Skeletal muscle satellite cell (primary cell): ENCODE results near the gene KCNJ5.

Experiments
- H3K27me3 ChIP-seq: 2 replicates; pipeline ENCODE4 v1.7.0; 2013; ENCODE audit warnings: low read length; ENCODE audit not compliant: control insufficient read depth, insufficient read depth
- H3K36me3 ChIP-seq: 2 replicates; pipeline ENCODE4 v1.7.0; 2013; ENCODE audit warnings: mild to moderate bottlenecking, control low read depth, low read length; ENCODE audit not compliant: insufficient read depth
- H3K4me1 ChIP-seq: 2 replicates; pipeline ENCODE4 v1.7.0; 2013; ENCODE audit warnings: low read length; ENCODE audit not compliant: control insufficient read depth, insufficient read depth
- H3K4me2 ChIP-seq: 2 replicates; pipeline ENCODE4 v1.7.0; 2013; ENCODE audit warnings: mild to moderate bottlenecking, low read length
- H3K4me3 ChIP-seq: 2 replicates; pipeline ENCODE4 v1.7.0; 2013; ENCODE audit warnings: low read length
- H3K9ac ChIP-seq: 2 replicates; pipeline ENCODE4 v1.7.0; 2013; ENCODE audit warnings: mild to moderate bottlenecking, low read depth, low read length, moderate library complexity
- H3K9me3 ChIP-seq: replicated peaks from 2 replicates; pipeline ENCODE4 v1.7.0; 2013; ENCODE audit warnings: mild to moderate bottlenecking, control low read depth, low read length

The KCNJ5 gene

DNA sequence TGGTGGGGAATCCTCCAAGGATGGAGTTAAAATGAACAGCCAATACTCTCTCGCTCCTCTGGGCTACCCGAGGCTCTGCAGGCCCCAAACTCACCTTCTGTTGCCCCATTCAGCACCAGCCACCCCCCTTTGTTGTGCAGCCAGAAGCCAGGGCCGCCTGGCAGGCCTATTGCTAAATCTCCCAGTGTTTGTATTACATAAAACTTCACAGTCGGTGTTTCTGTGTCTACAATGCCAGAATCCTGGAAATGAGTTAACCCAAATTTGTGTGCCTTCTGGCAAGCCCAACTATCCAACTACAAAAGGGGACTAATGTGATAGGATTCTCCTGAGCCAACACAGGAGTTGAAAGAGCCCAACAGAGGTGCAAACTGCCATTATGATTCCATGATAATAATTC, 9.3 kb downstream of the KCNJ5 start:
- H3K27me3 ChIP-seq = no peaks in the 10 kb centered on the region
- no peak overlapping the region for H3K4me2 ChIP-seq
- H3K4me3 ChIP-seq = no peak overlapping the region
- no peaks in the 10 kb centered on the region for H3K36me3 ChIP-seq
- no peak overlapping the region for H3K9ac ChIP-seq
- peaks cover 28% of the 10 kb centered on the region for H3K4me1 ChIP-seq
- H3K9me3 ChIP-seq = no peaks in the 10 kb centered on the region

DNA sequence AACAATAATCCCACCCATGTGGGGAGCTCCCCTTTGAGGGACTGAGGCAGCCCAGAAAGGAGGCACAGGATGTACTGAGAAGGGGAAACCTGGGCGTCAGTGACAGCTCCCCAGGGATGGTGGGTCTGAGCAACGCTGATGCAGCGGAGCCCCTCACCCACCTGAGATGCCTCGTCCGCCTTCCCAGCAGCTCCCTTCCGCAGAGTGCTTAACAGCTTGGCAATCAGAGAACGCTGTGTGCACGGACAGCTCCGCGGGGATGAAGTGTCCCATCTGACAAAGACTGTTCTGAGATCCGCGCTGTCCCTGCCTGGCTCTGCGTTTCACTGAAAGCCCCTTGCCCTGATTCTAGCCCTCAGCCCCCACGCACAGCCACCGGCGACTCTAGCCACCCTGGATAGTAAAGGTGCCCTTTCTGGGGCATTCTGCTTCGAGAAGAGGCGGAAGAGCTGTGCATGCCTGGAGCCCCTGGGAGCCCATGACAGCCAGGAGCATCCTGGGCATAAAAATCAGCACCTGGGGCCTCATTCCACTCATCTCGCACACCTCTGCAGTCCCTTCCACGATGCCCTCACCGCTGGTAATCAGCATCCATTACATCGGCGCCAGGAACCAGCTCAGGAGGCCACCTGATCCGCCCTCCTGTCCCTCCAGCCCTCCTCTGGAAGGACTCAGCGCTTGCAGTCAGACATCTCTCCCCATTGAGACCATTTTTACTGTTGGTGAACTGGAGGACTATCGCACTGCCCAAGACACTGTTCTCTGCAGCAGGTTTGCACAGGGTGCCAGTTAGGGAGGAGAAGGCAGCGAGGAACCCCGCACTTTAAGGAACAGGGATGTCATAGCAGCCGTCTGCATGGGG, 10.7 kb downstream of the KCNJ5 start:
- H3K27me3 ChIP-seq = no peaks in the 10 kb centered on the region
- no peaks in the 10 kb centered on the region for H3K9me3 ChIP-seq
- H3K4me3 ChIP-seq = no peak overlapping the region
- no peak overlapping the region for H3K4me2 ChIP-seq
- peaks cover 32% of the 10 kb centered on the region for H3K4me1 ChIP-seq
- no peaks in the 10 kb centered on the region for H3K36me3 ChIP-seq
- H3K9ac ChIP-seq = no peak overlapping the region

DNA sequence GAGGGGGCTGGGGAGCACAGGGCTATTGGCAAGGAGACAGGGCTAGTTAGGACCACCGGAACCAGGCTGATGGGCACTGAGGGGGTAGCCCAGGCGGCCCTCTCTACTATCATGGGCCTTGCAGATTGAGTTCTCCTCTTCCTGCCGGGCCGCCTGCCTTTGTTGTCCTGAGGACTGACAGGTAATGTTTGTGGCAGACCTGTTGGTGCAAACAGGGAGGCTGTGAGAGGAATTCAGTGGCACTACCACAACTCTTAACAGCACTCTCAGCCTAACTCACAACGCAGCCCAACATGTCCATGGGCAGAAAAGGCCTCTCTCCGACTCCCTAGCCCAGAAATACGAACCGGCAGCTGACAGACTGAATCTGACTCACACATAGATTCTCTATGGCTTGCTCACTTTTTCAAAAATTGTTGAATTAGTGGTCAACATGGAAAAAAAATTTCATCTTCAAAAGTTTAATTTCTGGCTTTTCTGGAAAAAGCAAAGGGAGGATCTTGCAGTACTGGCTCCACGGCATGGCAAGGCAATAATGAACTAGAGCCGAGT, 11.4 kb downstream of the KCNJ5 start:
- H3K27me3 ChIP-seq = no peaks in the 10 kb centered on the region

DNA sequence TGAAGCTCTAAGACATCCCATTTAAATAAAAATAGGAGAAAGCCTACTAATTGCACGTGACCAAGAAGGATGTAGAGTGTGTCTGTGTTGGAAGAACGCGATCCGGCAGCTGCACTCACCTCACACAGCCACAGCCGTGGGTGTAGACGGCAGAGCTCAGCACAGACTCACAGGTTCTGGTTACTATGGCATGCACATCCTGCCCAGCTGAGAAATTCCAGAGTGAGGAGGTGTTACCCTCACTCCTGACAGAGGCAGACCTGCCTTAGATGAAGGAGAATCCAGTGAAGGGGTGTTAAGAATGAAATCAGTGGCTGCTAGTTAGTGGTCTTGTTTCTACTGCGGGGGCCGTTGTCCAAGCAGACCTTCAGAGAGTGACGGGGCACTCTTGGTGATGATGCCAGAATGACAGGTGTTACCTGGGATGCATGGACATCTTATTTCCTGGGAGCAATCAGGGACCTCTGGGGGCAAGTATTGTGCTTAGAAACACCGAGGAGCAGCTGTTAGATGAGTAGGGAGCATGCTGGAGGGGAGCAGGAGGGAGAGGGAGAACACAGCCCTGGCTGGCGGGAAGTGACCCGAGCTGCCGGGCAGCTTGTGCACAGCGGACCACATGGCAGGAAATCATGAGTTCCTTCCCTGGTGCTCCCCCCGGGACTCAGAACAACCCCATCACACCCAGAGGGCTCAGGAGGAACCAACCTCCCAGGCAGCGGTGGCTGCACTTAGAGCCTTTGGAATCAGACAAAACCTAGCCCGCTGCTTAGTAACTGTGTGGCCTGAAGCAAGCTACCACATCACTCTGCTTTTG, 12.3 kb downstream of the KCNJ5 start:
- H3K4me1 ChIP-seq = peaks cover 42% of the 10 kb centered on the region

More for the DNA sequence above, 11.4 kb downstream of the KCNJ5 start:
- Histone ChIP-seq H3K4me3 (no peak overlapping the region), H3K9me3 (no peaks in the 10 kb centered on the region), H3K9ac (no peak overlapping the region), H3K4me1 (peaks cover 33% of the 10 kb centered on the region), H3K4me2 (peak overlapping the region; percentile 35), H3K36me3 (no peaks in the 10 kb centered on the region)

DNA sequence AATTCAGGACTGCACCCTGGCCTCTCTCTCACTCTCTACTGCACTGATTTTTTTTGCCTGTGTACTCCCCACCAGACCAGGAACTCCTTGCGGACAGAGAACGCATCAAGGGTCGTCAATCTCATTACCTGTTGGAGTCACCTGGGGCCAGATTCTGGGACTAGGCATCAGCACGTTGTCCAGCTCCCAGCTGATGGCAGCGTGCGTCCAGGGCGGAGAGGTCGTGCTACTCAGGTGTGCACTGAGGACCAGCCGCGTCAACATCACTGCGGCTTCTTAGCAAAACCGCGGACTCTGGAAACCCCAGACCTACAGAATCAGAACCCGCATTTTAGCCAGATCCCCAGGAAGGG, 13.1 kb downstream of the KCNJ5 start:
- no peak overlapping the region for H3K9ac ChIP-seq
- no peaks in the 10 kb centered on the region for H3K36me3 ChIP-seq
- H3K4me2 ChIP-seq = peak overlapping the region; percentile 21
- H3K9me3 ChIP-seq = no peaks in the 10 kb centered on the region
- H3K27me3 ChIP-seq = no peaks in the 10 kb centered on the region
- peaks cover 49% of the 10 kb centered on the region for H3K4me1 ChIP-seq
- H3K4me3 ChIP-seq = no peak overlapping the region

More for the DNA sequence above, 12.3 kb downstream of the KCNJ5 start:
- Histone ChIP-seq H3K9ac (peak overlapping the region; percentile 9), H3K4me2 (peak overlapping the region; percentile 35), H3K4me3 (no peak overlapping the region), H3K36me3 (no peaks in the 10 kb centered on the region), H3K9me3 (no peaks in the 10 kb centered on the region), H3K27me3 (no peaks in the 10 kb centered on the region)

DNA sequence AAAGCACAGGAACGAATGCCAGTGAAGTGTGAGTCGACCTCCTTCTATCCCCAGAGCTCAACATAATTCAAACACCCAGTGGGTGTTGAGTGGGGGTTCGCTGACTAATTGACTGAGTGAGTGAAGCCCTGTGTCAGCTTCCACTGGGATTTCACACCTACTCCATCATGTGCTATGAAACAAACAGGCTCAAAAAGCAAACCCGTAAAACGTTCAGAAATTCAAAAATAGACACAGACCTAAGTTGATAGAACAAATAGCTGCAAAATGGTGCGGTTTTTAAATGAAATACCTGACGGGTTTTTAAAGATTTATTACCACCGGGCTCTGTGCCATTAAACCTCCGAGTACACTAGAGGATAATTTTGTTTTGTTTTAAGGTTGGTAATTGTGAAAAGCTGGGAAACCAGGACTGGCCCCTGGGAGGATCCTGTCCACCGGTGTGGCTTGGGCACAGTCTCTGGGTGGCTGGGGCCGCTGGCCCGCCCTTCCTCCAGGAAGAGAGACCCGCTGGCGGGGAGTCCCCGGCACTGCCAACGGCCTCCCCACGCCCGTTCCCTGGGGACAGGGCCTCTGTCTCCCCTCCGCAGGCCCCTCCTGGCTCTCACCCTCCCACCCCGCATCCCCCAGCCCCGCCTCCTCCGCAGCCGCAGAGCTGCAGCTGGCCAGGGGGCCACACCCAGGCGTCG, 13.6 kb downstream of the KCNJ5 start:
- Histone ChIP-seq H3K9ac (no peak overlapping the region), H3K4me3 (peak overlapping the region; percentile 67)

DNA sequence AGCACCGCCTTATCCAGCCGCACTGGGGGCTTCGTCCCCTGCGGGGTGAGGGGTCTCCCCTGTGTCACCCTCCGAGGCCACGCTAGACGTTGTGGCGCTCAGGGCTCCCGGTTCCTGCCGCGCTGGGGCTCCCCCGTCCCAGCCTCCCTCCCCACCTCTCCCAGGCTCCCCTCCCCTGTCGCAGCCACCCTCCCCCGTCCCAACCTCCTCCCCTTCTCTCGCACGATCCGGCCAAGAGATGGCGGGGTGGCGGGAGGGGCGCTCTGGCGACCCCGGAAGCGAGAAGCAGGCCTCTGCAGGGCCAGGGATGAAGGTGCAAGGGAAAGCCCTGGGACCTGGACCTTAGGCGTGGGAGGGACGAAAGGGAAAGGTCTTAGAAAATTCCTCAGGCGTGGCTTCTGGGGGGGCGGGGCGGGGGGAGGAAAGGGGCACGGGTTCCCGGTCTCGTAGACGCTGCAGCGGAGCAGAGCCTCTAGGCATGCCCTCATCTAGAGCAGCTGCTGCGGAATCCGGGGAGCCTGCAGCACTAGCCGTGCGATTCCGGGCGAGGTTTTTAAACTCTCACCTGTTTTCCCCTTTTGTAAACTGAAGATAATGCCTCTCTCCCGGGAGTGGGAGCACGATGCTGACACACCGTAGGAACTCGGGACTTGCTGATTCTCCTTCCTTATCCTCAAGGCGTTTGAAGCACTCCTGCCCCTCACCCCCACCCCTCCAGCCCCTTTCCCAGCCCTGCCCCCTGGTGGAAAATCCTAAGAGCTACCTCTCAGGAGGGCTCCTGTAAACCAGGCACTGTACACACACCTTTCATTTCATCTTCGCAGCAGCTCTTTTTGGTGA, 14.4 kb downstream of the KCNJ5 start:
- H3K4me3 ChIP-seq = peak overlapping the region; percentile 67
- H3K9me3 ChIP-seq = no peaks in the 10 kb centered on the region
- H3K9ac ChIP-seq = peak overlapping the region; percentile 27
- H3K27me3 ChIP-seq = no peaks in the 10 kb centered on the region
- peaks cover 49% of the 10 kb centered on the region for H3K4me1 ChIP-seq
- peak overlapping the region; percentile 84 for H3K4me2 ChIP-seq
- H3K36me3 ChIP-seq = no peaks in the 10 kb centered on the region

More for the DNA sequence above, 13.6 kb downstream of the KCNJ5 start:
- Histone ChIP-seq H3K4me2 (peak overlapping the region; percentile 84), H3K36me3 (no peaks in the 10 kb centered on the region), H3K4me1 (peaks cover 49% of the 10 kb centered on the region), H3K27me3 (no peaks in the 10 kb centered on the region), H3K9me3 (no peaks in the 10 kb centered on the region)

DNA sequence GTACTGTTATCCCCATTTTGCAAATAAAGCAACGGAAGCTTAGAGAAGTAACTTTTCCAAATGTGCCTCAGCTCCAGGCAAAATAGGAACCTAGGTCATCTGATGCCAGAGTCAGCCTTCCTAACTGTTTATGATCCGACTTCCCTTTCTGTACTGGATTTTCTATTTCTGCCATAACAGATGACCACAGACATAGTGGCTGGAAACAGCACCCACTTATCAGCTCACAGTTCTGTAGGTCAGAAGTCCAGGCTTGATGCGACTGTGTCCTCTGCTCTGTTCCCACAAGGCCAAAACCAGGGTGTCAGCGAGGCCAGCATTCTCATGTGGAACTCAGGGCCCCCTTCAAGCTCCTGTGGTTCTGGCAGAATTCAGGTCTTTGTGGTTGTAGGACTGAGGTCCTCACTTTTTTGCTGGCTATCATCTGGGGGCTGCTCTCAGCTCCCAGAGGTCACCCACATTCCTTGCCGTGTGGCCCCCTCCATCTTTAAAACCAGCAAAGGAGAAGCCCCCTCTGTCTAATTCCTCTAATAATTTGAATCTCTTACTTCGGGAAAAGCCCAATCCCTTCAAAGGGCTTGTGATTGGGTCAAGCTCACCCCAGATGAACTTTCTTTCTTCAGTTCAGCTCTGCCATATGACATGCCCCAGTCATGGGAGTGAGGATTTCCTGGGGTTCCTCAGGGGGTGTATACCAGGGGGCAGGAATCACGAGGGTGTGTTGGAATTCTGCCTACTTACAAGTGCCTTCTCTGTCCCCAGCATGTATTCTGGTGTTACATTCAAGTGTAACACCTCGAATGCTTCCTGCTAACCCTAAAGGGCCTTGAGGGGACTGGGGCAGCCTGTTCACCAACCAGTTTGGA, 15.3 kb downstream of the KCNJ5 start:
- peak overlapping the region; percentile 67 for H3K4me3 ChIP-seq
- H3K4me1 ChIP-seq = peaks cover 49% of the 10 kb centered on the region
- no peaks in the 10 kb centered on the region for H3K9me3 ChIP-seq
- peak overlapping the region; percentile 84 for H3K4me2 ChIP-seq
- no peaks in the 10 kb centered on the region for H3K27me3 ChIP-seq
- H3K9ac ChIP-seq = no peak overlapping the region
- no peaks in the 10 kb centered on the region for H3K36me3 ChIP-seq

DNA sequence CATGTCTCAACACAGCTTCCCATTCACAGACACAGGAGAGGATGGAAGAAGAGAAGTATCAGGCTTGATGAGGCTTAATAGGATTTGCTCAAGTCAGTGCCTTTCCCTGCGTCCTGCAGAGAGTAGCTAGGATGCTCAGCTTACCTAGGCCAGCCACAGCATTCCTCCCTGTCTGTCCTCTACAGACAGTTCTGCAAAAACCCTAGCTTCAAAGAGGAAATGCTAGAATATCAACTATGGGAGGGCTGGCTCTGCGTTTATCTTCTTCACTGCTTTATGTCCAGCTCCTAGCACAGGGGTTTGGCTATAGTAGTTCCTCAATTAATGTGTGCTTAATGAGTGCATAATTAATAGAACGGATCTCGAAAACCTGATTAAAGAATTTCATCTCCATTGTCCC, 16.4 kb downstream of the KCNJ5 start:
- Histone ChIP-seq H3K4me3 (no peak overlapping the region), H3K36me3 (no peaks in the 10 kb centered on the region), H3K27me3 (no peaks in the 10 kb centered on the region), H3K4me1 (peaks cover 43% of the 10 kb centered on the region), H3K9me3 (no peaks in the 10 kb centered on the region), H3K9ac (no peak overlapping the region), H3K4me2 (no peak overlapping the region)
